ENCODE data around the gene PALD1. TPM values are rescaled to one million over a fixed set of nuclear protein-coding genes. Genes with fewer than 3 reads are reported as not detected.

Gene PALD1
- total and polyA plus RNA-seq, 4 donors: 3.9 to 11.5 (median 8.2) TPM

DNA sequence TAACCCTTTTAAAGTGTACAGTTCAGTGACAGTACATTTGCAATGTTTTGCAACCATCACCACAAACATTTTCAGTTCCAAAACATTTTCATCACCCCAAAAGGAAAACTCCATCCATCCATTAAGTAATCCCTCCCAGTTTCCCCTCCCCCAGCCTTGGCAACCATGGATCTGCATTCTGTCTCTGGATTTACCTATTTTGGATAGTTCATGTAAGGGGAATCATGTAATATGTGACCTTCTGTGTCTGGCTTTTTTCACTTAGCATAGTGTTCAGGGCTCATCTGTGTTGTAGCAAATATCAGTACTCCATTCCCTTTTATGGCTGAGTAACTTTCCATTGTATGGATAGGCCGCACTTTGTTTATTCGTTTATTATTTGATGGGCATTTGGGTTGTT lies 13.0 kb downstream of the PALD1 start:
- H3K4me1 ChIP-seq (ENCODE audit: control insufficient read depth in 1 of 2, insufficient read depth in 2 of 2, low read length in 2 of 2): no peaks in the 10 kb centered on the region
- ATAC-seq (ENCODE audit: low FRiP score) (no peak), DNase-seq (no peak)
- no peak overlapping the region for H3K27ac ChIP-seq (ENCODE audit: low read depth in 1 of 2, low read length in 2 of 2)
- WGBS, 2 donors: 96 to 97% methylated on average over 2 of the region's 2 CpGs
- H3K9me3 ChIP-seq (ENCODE audit: control insufficient read depth, low read length): no peaks in the 10 kb centered on the region
- no peaks in the 10 kb centered on the region for H3K27me3 ChIP-seq (ENCODE audit: control insufficient read depth in 1 of 2, insufficient read depth in 2 of 2, low read length in 1 of 2)
- H3K4me3 ChIP-seq (ENCODE audit: low read length in 2 of 2): no peak overlapping the region
- H3K36me3 ChIP-seq (ENCODE audit: control insufficient read depth in 1 of 2, insufficient read depth in 2 of 2, low read length in 1 of 2): no peaks in the 10 kb centered on the region
- intact Hi-C loops (cut with DNase I): no loop called here

DNA sequence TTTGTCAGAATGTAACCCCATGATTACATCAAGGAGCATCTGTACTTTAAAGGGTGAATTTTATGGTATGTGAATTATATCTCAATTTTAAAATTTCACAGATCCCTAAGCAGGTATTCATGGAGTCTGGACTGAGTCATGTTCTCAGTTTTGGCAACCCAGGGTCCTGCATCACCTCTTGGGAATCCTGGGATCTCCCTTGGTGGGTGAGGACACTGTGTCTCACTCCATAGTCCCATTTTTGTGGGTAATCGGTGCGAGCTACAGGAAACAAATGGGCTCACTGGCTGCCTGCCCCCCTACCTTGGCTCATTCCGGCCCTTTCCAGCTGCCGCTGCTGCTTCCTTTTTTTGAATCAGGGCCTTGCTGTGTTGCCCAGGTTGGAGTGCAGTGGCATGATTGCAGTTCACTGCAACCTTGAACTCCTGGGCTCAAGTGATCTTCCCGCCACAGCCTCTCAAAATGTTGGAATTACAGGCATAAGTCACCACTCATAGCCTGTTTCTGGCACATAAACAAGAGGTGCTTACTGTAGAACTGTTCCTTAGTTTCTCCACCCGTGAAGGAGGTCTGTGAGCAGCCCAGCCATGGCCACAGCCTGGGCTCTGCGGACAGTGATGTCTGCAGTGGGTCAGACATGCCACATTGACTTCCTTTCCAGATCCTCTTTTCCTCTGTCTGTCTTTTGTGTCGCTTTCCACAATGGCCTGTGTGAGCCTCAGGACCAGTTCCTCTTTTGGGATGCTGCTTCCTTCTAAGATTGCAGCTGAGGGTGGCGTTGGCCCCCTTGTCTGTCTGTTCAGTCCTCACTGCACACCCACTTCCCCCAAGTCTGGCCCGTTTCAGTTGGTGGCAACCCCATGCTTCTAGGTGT lies 14.5 kb downstream of the PALD1 start:
- intact Hi-C loops (cut with DNase I): no loop called here
- no peaks in the 10 kb centered on the region for H3K9me3 ChIP-seq (ENCODE audit: control insufficient read depth, low read length)
- 82 to 88% methylated on average over 10 of the region's 10 CpGs for WGBS, 2 donors
- H3K4me3 ChIP-seq (ENCODE audit: low read length in 2 of 2): no peak overlapping the region
- H3K27me3 ChIP-seq (ENCODE audit: control insufficient read depth in 1 of 2, insufficient read depth in 2 of 2, low read length in 1 of 2): no peaks in the 10 kb centered on the region
- H3K4me1 ChIP-seq (ENCODE audit: control insufficient read depth in 1 of 2, insufficient read depth in 2 of 2, low read length in 2 of 2): no peaks in the 10 kb centered on the region
- no peak overlapping the region for H3K27ac ChIP-seq (ENCODE audit: low read depth in 1 of 2, low read length in 2 of 2)
- DNase-seq (peak in 1 of 2 donors; percentile 74), ATAC-seq (ENCODE audit: low FRiP score) (no peak)
- H3K36me3 ChIP-seq (ENCODE audit: control insufficient read depth in 1 of 2, insufficient read depth in 2 of 2, low read length in 1 of 2): no peaks in the 10 kb centered on the region

DNA sequence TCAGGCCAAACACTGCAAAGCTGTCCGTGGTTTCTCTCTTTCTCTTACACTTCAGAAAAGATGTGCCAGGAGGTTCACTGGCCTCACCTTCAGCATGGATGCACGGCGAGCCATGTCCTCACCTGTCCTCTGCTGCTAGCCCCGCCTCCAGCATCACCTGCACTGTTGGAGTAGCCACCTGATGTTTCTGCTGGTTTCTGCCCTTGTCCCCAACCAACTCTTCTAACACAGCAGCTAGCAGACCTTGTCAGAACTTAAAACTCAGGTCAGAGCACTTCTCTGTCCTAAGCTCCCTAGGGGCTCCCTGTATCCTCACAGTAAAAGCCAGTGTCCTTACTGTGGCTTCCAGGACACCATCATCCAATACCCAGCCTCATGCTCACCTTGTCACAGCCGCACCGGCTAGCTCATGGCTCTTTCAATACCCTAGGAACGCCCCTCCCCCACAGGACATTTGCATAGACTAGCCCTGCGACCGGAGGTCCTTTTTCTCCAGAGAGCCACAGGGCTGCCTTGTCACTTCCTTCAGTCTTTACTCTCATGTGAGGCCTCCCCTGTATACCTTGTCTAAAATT lies 15.2 kb downstream of the PALD1 start:
- intact Hi-C loops (cut with DNase I): no loop called here

DNA sequence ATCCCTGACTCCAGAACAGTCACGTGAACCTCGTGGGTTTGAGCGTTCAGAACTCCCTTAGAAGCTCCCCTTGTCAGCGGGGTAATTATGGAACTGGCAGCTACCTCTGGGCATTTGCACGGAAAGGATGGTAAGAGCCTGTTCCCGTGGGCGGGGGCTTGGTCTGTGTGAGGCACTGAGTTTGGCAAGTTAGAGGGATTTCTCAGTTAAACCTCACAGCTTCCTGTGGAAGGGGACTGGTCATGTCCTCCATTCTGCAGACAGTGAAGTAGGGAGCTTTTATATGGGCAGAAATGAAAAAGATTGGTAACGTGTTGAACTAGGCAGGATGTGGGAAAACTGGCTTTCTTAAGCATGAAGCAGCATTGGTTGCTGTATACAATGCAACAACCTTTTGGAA lies 16.0 kb downstream of the PALD1 start:
- no peaks in the 10 kb centered on the region for H3K4me1 ChIP-seq (ENCODE audit: control insufficient read depth in 1 of 2, insufficient read depth in 2 of 2, low read length in 2 of 2)
- DNase-seq (no peak), ATAC-seq (ENCODE audit: low FRiP score) (no peak)
- WGBS, 2 donors: 59 to 60% methylated on average over 8 of the region's 8 CpGs
- H3K27ac ChIP-seq (ENCODE audit: low read depth in 1 of 2, low read length in 2 of 2): no peak overlapping the region
- H3K9me3 ChIP-seq (ENCODE audit: control insufficient read depth, low read length): no peaks in the 10 kb centered on the region
- no peaks in the 10 kb centered on the region for H3K36me3 ChIP-seq (ENCODE audit: control insufficient read depth in 1 of 2, insufficient read depth in 2 of 2, low read length in 1 of 2)
- intact Hi-C loops (cut with DNase I): no loop called here
- H3K4me3 ChIP-seq (ENCODE audit: low read length in 2 of 2): no peak overlapping the region
- no peaks in the 10 kb centered on the region for H3K27me3 ChIP-seq (ENCODE audit: control insufficient read depth in 1 of 2, insufficient read depth in 2 of 2, low read length in 1 of 2)

More for the DNA sequence above, 15.2 kb downstream of the PALD1 start:
- ATAC-seq (ENCODE audit: low FRiP score) (no peak), DNase-seq (peak in 1 of 2 donors; percentile 69)
- Histone ChIP-seq H3K36me3 (ENCODE audit: control insufficient read depth in 1 of 2, insufficient read depth in 2 of 2, low read length in 1 of 2) (no peaks in the 10 kb centered on the region), H3K4me3 (ENCODE audit: low read length in 2 of 2) (no peak overlapping the region), H3K4me1 (ENCODE audit: control insufficient read depth in 1 of 2, insufficient read depth in 2 of 2, low read length in 2 of 2) (no peaks in the 10 kb centered on the region), H3K27me3 (ENCODE audit: control insufficient read depth in 1 of 2, insufficient read depth in 2 of 2, low read length in 1 of 2) (no peaks in the 10 kb centered on the region), H3K27ac (ENCODE audit: low read depth in 1 of 2, low read length in 2 of 2) (no peak overlapping the region), H3K9me3 (ENCODE audit: control insufficient read depth, low read length) (no peaks in the 10 kb centered on the region)
- WGBS, 2 donors: 81 to 85% methylated on average over 9 of the region's 9 CpGs

DNA sequence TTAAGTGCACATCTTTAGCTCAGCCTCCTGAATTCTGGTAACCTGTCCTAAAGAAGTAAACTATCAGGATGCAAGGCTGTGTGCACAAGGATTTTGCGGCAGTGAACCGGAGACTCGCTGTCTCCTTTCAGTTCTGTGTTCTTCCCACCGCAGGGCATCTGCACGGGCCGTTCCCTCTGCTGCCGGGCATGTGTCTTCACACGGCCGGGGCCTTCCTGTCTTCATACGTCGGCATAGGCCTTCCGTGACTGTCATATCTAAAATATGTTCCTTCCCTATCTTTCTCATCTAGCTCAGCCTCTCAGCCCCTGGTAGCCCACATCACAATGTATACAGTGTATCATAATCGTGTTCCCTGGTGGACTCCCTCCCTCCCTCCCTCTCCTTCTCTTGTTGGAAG lies 16.4 kb downstream of the PALD1 start:
- WGBS, 2 donors: 92 to 93% methylated on average over 13 of the region's 13 CpGs
- Histone ChIP-seq H3K4me1 (ENCODE audit: control insufficient read depth in 1 of 2, insufficient read depth in 2 of 2, low read length in 2 of 2) (no peaks in the 10 kb centered on the region), H3K9me3 (ENCODE audit: control insufficient read depth, low read length) (no peaks in the 10 kb centered on the region), H3K36me3 (ENCODE audit: control insufficient read depth in 1 of 2, insufficient read depth in 2 of 2, low read length in 1 of 2) (no peaks in the 10 kb centered on the region), H3K4me3 (ENCODE audit: low read length in 2 of 2) (no peak overlapping the region), H3K27me3 (ENCODE audit: control insufficient read depth in 1 of 2, insufficient read depth in 2 of 2, low read length in 1 of 2) (no peaks in the 10 kb centered on the region), H3K27ac (ENCODE audit: low read depth in 1 of 2, low read length in 2 of 2) (no peak overlapping the region)
- intact Hi-C loops (cut with DNase I): no loop called here
- DNase-seq (peak in 1 of 2 donors; percentile 73), ATAC-seq (ENCODE audit: low FRiP score) (peak; percentile 38)

DNA sequence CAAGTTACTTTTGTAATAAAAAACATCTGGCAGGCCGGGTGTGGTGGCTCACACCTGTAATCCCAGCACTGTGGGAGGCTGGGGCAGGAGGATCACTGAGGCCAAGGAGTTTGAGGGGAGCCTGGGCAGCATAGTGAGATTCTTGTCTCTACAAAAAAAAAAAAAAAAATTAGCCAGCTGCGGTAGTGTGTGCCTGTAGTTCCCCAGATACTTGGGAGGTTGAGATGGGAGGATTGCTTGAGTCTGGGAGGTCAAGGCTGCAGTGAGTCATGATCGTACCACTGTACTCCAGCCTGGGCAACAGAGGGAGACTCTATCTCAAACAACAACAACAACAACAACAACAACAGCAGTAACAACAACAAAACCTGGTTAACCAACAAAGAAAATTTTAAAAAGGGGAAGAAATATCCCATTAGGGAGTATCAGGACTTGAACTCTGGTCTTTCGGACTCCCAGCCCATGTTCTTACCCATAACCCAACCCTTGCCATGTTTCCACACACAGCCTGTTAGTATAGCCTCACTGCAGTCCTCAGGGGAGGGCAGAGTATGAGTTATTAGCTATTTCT lies 17.2 kb downstream of the PALD1 start:
- Histone ChIP-seq H3K27ac (ENCODE audit: low read depth in 1 of 2, low read length in 2 of 2) (no peak overlapping the region), H3K27me3 (ENCODE audit: control insufficient read depth in 1 of 2, insufficient read depth in 2 of 2, low read length in 1 of 2) (no peaks in the 10 kb centered on the region), H3K4me1 (ENCODE audit: control insufficient read depth in 1 of 2, insufficient read depth in 2 of 2, low read length in 2 of 2) (no peaks in the 10 kb centered on the region)

DNA sequence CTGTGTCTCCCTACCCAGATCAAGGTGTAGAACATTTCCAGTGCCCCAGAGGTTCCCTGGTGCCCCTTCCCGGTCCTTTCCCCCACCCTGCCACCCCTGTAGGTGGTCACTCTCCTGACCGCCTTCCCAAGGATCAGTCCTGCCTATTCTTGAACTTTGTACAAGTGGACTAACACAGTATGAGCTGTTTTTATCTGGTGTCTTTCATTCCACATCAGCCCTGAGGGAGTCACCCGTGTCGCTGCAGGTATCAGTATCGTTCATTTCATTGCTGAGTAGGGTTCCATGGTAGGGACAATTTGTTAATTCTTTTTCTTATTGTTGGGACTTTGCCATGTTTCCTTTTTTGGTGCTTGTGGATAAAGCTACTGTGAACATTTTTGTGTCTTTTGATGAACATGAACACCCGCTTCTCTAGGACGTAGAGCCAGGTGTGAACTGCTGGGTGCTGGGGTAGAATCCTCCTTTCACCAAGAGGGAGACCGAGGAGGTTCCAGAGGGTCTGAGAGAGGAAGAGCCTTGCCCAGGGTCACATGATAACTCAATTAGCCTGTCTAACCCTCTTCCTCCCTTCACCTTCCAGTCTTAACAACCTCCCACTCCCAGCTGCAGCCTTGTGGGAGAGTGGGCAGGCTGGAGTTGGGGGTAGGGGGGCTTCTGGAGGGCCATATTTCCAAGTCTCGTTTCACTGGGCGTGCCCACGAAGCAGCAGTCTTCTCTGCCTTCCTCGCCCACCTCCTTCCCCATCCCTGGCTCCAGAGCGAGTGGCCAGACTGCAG lies 18.0 kb downstream of the PALD1 start:
- H3K4me1 ChIP-seq (ENCODE audit: control insufficient read depth in 1 of 2, insufficient read depth in 2 of 2, low read length in 2 of 2): no peaks in the 10 kb centered on the region
- intact Hi-C loops (cut with DNase I): no loop called here

More for the DNA sequence above, 17.2 kb downstream of the PALD1 start:
- ATAC-seq (ENCODE audit: low FRiP score) (no peak), DNase-seq (no peak)
- intact Hi-C loops (cut with DNase I): no loop called here
- no peaks in the 10 kb centered on the region for H3K36me3 ChIP-seq (ENCODE audit: control insufficient read depth in 1 of 2, insufficient read depth in 2 of 2, low read length in 1 of 2)
- no peaks in the 10 kb centered on the region for H3K9me3 ChIP-seq (ENCODE audit: control insufficient read depth, low read length)
- no peak overlapping the region for H3K4me3 ChIP-seq (ENCODE audit: low read length in 2 of 2)
- WGBS, 2 donors: 95 to 97% methylated on average over 4 of the region's 4 CpGs

DNA sequence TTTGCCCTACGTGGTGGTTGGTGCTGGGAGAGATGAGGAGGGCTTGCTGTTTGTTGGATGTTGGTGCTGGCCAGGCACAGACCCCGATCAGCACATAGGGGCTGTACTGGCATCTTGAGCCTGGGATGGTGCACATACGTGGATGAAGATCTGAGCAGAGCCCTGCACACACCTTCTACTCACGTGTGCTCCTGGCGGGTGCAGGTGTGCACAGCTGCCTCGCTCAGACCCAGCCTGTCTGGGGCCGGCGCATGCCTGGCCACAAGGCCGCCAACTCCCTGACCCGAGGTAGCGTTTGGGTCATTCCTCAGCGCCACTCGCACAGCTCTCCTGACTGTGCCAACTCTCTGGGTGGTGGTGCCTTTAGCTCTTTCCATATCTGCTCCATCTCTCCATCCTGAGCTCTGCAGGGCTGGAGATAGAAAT lies 18.6 kb downstream of the PALD1 start:
- H3K36me3 ChIP-seq (ENCODE audit: control insufficient read depth in 1 of 2, insufficient read depth in 2 of 2, low read length in 1 of 2): no peaks in the 10 kb centered on the region
- 94 to 96% methylated on average over 12 to 13 of the region's 13 CpGs for WGBS, 2 donors
- no peaks in the 10 kb centered on the region for H3K4me1 ChIP-seq (ENCODE audit: control insufficient read depth in 1 of 2, insufficient read depth in 2 of 2, low read length in 2 of 2)
- H3K27ac ChIP-seq (ENCODE audit: low read depth in 1 of 2, low read length in 2 of 2): no peak overlapping the region
- no peaks in the 10 kb centered on the region for H3K27me3 ChIP-seq (ENCODE audit: control insufficient read depth in 1 of 2, insufficient read depth in 2 of 2, low read length in 1 of 2)
- H3K4me3 ChIP-seq (ENCODE audit: low read length in 2 of 2): no peak overlapping the region
- intact Hi-C loops (cut with DNase I): no loop called here
- no peak for ATAC-seq (ENCODE audit: low FRiP score)
- H3K9me3 ChIP-seq (ENCODE audit: control insufficient read depth, low read length): no peaks in the 10 kb centered on the region
- DNase-seq: no peak

More for the DNA sequence above, 18.0 kb downstream of the PALD1 start:
- Histone ChIP-seq H3K27me3 (ENCODE audit: control insufficient read depth in 1 of 2, insufficient read depth in 2 of 2, low read length in 1 of 2) (no peaks in the 10 kb centered on the region), H3K27ac (ENCODE audit: low read depth in 1 of 2, low read length in 2 of 2) (no peak overlapping the region), H3K9me3 (ENCODE audit: control insufficient read depth, low read length) (no peaks in the 10 kb centered on the region), H3K36me3 (ENCODE audit: control insufficient read depth in 1 of 2, insufficient read depth in 2 of 2, low read length in 1 of 2) (no peaks in the 10 kb centered on the region), H3K4me3 (ENCODE audit: low read length in 2 of 2) (no peak overlapping the region)
- no peak for DNase-seq
- WGBS, 2 donors: 91 to 93% methylated on average over 13 of the region's 13 CpGs
- ATAC-seq (ENCODE audit: low FRiP score): no peak

All from aorta (tissue), 5 donors.